ENCODE data around the gene UNKL.
"Not testable (repeated sequence)": the region's sequence is repeated elsewhere in the genome, so short reads cannot be mapped to it uniquely, and the experiment has no call there.

Gene UNKL

DNA sequence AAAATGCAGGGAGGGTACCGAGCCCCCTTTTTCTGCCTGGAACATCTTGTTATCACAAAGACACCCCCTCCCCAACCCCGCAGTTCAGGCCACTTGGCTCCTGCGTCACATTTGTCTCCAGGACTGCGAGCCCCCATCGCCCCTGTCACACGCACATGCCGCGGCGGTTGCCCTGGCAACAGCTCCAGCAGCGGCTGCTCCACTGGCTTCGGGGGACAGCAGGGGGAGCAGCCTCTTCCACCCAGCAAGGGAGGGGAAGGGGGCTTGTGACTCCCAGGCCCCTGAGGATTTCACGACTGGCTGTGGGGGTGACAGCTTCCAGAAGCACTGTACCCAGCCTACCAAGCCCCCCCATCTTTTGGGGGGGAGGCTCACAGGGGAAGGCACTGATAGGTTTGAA is 78.5 kb downstream of the UNKL start:
- DNase-seq: no peak

DNA sequence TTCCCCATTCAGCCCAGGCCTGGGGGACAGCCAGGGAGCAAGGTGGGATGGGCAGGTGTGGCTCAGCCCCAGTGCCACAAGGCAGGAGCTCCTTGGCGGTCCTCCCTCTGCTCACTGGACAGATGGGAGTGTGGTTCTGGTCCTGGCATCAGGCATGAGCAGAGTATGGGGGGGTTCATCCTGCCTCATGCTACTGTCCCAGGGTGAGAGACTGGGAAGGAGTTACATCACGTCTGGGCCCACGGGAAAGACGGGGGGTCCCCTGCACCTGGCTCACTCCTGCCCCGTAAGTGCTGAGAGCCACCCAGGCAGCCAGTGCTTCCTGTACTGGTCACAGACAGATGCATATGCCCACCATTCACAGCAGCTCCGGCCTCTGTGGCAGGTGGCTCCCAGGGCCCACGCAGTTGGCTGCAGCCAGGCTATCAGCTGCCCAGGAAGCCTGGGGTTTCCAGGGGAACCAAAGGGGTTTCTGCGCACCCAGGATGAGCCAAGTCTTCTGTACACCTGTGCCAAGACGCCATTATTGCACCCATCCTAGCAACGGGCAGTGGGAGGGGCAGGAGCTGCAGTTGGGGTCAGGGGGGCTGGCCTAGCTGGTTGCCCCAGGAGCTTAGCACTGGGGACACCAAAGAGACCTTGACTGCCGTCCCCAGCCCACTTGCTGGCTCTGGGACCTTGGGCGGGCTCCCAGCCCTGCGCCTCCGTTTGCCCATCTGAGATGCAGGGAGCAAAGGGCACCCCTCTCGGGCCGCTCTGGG is 79.1 kb downstream of the UNKL start:
- no peak for DNase-seq

DNA sequence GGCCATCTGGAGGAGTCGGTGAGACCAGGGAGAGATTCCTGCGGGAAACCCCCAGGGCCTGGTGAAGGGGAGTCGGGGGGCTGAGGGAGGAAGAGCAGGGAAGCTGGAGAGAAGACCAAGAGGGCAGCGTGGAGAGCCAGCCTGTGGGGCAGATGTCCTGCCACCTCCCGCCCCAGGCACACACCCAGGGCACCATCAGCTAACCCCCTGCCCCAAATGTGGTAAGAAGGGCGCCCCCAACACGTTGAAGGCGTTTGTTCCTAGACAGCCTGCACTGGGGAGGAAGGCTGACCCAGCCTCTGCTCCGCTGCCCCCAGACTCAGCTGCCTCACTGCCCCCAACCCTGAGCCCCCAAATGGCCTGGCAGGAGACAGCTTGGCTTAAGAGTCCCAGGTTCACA is 79.8 kb downstream of the UNKL start:
- DNase-seq: no peak

DNA sequence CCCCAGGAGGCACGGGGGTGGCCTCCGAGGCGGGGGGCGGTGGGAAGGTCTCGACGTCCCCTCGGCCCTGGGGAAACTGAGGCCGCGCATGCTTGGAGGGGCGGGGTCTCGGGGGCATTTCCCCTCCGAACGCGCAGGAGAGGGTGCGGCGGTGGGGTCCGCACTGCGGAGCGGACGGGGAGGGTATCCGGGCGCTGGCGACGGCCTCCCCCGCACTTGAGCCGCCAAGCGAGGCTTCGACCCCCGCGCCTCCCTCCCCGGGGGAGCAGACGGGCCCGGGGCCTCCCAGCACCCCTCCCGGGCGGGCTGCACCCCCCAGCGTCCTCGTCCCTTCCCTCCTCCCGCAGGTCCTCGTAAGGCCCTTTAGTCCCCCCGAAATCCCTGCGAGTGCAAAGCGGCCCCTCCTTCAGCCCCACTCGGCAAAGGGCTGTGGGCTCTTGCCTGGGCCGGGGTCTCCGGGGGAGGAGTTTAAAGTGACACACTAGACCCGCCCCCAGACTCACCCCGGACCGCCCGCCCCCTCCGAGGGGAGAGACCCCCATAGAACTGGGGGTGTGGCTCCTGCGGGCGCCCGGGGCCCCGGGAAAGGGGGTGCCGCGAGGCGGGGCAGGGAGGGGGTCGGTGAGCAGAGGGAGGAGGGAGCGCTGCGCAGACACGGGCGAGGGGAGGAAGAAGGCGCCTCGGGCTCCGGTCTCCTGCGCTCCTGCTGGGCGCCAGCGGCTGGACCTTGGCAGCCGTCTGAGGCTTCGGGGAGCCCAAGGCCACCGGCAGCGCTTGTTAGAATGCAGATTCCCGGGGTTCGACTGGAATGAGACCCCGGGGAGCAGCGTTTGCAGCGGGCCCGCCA is 80.4 kb downstream of the UNKL start:
- DNase-seq: no peak

DNA sequence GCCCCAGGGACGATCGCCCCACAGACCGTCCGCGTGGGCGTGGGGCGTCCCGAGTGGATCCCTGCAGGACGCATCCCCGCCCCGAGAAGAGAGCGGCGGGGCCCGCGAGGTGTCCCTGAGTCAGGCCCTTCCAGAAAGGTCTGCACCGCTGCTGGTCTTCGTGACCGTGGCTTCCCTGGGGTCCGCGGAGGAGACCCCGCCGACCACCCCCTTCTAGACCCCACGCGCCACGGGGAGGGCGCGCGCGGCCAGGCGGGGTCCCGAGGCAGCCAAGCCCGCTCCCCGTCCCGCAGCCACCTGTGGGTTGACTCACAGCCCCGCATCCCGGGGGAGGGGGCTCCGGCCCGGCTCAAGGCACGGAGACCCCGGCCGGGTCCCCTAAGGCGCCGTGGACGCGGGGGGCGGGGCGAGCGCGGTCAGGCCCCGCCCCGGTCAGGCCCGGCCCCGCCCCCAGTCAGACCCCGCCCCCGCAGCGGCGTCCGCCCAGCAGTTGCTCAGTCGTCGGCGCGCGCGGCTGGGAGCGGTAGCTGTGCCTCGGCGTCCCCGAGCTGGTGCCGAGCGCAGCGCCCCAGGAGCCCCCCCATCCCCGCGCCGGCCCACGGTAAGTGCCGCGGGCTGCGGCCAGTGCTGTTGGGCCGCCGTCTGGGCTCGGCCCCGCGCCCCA is 81.2 kb downstream of the UNKL start, which contains the start of gene BAIAP3:
Gene BAIAP3, plus strand, starts transcription at position 497 of the 664 bp plus-strand sequence. CDS start 4,905 bp downstream, outside the sequence.
- peak; percentile 44 for DNase-seq

DNA sequence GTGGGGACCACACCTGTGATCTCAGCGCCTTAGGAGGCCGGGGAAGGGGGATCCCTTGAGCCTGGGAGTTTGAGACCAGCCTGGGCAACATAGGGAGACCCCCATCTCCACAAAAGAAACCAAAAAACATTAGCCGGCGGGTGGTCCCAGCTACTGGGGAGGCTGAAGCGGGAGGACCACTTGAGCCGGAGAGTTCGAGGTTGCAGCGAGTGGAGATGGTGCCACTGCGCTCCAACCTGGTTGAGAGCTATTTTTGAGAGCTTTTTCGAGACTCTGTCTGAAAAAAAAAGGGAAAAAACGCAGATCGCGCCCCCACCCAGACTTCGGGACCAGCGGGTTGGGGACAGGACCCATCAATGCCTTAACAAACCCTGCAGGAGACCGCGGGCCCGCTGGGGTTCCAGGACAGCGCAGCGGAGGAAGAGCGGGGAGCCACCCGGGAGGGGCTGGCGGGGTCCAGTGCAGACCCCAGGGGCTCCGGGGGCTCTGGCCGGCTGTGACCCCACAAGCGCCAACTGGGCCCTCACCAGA is 81.8 kb downstream of the UNKL start:
- no peak for DNase-seq

DNA sequence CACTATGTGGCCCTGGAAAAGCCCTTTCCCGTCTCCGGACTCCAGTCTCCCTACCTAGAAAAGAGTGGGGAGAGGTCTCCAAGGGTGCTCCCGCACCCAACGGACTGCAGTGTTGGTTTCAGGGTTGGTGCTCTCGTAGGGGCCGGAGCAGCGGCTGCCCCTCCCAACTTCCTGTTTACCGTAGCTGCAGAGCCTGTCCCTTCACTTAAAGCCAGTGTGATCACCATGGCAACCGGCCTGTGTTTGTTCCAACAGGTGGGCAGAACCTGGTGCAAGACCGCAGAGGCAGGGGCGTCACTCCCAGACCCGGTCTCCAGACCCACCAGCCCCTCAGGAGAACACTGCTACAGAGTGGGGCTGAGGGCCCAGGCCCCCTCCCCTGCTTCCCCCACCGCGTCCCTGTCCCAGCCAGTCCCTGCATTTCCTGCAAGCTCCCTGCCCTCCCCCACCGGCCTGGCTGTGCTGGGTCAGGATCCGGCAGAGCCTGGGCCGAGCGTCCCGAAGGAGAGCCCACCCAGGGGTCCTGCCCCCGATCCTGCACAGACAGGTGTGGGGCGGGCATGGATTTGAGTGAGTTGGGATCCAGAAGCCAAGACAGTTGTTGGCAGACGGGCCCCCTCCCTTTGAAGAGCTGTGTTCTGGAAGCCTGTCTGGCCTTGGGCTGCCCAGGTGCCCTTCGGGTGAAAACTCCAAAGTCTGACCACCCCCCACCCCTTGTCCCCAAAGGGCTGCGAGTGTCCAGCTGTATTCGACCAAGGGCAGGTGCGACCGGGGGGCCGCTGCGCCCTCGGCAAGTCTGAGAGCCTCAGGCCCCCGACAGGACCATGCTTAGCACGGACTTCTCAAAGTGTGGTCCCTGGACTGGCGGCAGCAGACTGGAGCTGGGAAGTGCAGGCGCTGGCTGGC is 82.5 kb downstream of the UNKL start:
- peak; percentile 37 for DNase-seq

DNA sequence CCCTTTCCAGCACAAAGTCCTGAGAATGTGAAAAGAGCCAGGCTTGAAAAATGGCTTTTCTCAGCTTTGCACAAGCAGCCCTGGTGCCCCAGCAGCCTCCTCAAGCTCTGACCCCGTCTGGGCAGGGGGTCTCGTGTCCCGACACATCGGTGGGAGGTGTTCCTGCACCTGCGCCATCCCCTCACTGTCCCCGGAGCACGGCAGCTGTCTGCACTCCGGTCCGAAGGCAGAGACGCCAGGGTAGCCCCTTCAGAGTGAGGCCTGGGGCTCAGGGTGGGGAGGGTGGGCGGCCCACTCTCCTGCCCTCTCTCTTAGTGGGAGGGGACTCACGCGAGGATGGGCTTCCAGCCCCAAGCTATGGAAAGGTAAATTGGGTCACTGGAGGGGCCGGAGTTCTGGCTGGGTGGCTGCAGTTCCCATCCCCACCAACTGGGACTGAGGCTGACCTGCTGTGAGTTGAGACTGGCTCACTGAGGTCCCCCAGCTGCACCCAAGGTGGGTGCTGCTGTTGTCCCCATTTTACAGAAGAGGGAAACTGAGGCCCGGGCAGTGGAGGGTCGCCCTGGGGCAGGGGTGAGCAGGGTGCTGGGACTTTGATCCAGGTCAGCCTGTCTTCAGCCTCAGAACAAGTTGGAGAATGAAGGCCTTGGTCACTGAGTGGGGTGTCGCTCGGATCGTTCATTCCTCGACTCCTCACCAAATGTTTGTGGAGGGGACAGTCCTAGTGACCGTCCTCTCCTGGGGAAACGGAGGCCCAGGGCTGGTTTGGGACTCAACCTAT is 83.4 kb downstream of the UNKL start:
- DNase-seq: no peak

DNA sequence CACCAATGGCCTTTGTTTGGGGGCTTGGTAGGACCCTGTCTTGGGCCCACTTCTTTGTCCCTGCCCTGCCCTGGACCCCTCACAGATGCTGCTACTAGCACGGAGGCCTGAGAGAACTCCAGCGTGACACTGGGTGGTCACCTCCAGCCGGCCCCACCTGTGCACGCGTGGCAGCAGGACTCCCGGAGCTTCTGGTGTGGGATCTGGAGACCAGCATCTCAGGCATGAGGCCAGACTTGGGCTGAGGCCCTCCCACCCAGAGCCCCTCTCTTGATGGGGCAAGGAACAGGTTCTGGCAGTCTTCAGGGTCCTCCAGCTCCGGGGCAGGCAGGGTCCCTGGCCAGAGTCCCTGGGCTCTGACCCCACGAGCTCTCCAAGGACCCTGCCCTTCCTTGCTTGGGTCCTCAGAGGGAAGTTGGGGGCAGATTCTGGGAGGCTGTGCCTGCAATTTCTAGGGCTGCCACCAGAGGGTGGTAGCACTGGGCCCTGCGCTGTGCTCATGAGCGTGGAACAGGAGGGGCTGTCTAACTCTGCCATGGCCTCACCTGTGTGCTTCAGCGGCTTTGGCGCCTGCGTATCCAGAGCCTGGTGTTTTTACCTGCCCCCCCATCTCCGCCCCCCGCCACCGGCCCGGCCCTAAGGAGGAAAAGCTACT is 84.1 kb downstream of the UNKL start:
- DNase-seq: no peak

DNA sequence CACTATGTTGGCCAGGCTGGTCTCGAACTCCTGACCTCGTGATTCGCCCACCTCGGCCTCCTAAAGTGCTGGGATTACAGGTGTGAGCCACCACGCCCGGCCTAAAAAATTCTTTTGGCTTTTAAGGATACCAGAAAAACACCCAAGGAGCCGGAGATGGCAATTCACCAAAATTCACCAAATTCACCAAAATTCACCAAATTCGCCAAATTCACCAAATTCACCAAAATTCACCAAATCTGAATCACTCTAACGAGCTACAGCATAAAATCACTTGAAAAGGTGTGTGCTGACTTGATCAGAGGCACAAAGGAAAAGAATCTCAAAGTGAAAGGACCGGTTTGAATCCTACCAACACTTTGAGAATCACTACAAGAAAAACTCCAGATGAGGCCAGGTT is 85.5 kb downstream of the UNKL start:
- DNase-seq: not testable (repeated sequence)

DNA sequence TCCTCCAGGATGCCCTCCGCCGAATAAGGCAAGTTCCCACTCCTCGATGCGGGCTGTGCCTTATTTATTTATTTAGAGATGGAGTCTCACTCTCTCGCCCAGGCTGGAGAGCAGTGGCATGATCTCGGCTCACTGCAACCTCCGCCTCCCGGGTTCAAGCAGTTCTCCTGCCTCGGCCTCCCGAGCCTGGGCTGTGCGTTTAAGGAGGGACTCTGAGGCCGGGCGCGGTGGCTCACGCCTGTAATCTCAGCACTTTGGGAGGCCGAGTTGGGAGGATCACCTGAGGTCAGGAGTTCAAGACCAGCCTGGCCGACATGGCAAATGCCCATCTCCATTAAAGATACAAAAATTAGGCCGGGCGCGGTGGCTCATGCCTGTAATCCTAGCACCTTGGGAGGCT is 86.4 kb downstream of the UNKL start:
- not testable (repeated sequence) for DNase-seq

DNA sequence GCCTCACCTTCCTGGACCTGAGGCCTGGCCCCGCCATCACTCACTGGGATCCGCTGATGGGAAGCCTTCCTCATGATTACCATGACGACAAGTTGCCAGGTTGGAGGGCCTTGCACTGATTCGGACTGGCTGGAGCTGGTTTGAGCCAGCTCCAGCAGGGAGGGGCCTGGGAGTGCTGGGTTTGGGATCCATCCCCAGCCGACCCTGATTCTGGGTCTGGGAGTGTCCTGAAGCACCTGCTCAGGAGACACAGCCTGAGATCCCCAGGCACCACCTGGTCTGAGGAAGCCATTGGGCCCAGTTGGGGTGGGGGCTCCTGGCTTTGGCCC is 86.9 kb downstream of the UNKL start:
- no peak for DNase-seq

DNA sequence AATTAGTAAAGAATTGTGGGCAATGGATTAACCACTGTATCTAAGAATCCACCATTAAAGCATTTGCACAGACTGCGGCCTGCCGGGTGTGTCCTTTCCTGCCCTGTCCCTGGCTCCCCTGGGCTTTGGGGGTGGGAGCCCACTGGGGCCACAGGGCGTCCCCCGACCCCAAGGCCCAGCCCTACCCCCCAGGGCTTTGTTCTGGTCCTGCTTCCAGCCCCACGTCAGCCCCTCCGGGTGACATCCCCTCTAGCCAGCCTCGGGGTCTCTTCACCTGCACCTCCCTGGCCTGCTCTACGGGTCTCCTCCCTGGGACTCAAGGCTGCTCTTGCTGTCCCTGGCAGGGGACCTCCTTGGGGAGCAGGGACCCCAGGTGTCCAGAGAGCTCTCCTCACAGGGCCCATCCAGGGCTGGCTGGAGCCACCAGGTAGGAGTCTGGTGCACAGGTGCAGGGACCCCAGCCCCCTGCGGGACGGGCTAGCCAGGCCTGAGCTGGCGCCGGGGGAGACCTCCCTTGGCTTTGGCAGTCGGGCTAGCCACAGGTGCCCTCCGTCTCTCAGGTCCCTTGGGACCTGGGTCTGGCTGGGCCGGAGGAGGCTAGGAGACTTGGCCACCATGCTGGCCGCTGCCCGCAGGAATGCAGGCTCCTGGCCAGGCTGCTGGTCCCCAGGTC is 87.4 kb downstream of the UNKL start:
- no peak for DNase-seq

DNA sequence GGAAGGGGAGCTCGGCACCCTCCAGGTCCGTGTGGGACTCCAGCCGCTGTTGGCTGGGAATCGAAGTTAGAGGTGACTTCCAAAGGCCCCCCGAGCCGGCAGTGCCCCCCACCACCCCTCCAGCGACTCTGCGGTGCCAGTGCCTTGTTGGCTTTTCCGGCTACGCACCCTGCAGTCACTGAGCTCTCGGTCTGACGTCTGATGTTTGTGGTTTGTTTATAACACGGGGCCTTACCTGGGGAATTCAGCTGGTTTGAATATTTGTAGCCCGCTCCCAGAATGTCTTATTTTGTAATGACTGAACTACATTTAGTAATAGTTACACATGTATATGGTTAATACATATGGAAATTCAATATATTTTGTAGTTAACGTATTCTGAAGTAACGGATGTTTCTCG is 88.1 kb downstream of the UNKL start:
- DNase-seq: no peak

DNA sequence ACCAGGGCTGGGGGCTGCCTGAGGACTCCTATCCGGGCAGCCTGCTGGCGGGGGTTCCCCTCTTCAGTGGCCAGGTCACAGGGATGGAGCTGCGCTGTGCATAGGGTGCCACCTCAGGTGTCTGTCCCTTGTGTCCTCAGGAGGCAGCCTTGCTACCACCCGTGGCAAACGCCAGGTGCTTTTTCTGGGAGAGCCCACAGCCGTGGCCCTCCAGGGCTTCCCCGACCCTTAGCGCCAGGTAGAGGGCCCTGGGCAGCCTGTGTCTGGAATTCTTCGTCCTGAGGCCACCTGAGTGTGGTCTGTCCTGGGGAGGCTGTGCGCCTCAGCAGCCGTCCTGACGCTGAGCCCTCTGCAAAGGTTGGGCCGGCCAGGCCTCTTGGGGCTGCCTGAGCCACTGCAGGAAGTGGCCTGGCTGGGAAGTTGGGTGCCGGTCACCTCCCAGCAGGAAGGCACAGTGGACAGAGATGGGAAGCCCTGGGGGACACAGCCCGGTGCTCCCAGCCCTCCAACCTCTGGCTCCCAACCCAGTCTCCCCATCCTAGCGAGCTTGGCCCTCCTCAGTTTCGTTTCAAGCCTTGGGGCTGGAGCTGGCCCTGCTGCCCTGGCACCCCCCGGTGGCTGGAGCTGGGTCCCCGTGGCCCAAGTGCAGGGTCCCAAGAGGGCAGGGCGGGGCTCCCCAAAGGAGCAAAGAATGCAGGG is 88.7 kb downstream of the UNKL start:
- no peak for DNase-seq

DNA sequence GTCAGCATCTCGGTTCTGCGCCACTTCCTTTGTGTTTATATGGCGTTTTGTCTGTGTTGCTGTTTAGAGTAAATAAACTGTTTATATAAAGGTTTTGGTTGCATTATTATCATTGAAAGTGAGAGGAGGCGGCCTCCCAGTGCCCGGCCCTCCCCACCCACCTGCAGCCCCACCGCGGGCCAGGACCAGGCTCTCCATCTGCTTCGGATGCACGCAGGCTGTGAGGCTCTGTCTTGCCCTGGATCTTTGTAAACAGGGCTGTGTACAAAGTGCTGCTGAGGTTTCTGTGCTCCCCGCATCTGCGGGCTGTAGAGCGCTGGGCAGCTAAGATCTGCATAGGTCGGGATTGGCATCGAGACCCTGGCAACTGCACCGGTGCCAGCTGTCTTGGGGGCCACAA is 89.2 kb downstream of the UNKL start:
- no peak for DNase-seq

DNA sequence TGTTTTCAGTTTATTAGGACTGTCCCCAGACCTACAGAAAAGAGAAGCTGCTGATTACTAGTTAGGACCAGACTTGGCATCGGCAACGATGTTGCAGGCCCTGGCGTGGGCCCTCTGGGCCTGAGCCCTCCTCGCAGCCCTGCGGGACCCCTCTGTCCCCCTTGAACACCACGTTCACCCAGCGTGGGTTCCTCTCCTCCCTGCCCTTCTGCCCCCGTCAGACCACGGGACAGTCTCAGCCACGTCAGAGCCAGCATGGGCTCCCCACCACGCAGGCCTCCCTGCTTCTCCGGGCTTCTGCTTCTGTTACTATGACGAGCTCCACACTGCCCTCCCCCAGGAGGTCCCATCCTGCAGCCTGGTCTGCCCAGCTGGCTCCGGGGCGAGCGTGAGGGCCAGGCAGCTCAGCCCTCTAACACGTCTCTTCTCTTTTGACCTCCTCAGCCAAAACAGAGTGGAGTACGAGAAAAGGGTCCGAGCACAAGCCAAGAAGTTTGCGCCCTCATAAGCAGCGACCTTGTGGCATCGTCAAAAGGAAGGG is 90.1 kb downstream of the UNKL start:
- DNase-seq: no peak

DNA sequence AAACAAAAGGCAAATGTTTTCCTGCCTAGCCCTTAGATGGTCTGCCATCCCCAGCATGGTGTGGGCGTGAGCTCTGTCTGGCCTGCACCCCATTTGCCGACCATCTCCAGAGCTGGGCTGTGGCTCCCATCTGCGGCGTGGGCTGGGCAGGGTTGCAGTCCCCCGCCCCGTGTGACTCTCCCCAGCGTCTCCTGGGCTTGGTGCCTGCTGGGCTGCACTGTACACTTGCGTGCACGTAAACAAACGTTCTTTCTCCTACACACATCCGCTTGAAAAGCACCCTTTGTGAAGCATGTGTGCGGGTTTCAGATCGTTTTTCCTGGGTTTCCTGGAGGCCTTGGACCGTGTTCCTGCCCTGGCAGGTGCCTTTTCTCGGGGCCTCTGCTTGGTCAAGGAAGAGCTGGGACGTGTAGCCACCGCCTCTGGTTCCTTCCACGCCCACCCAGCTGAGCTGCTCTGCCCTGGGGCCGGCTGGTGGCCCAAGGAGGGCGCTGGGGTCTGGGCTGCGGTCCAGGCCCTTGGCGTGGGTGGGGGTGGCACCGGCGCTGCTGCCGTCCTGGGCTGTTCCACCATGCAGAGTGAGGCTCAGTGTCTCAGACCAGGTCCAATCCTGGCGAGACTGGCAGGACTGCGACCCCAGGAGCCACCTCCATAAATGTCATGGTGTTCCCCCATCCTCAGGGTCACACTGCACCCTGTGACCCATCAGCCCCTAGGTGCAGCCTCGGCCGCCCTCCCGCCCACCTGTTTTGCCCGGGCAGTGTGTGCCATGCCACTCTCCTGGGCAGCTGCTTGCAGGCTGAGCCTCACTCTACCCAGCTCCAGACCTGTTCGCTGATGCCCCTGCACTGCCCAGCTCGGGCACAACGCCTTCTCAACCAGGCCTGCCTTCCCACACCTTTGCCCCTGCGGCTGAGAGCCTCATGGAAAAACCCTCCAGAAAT is 90.9 kb downstream of the UNKL start:
- no peak for DNase-seq

Measured in activated CD4-positive, alpha-beta T cell treated with anti-CD3 and anti-CD28 coated beads, Interleukin-2, amount 50 U/mL, for 16 hours (primary cell).